ENCODE results near the gene FMO4. TPM values are rescaled to one million over a fixed set of nuclear protein-coding genes. Genes with fewer than 3 reads are reported as not detected.

Gene FMO4
- total RNA-seq, 1 donor from 2014 or later, result 3.4 TPM

- DNase-seq (no peak), ATAC-seq (ENCODE audit: low read depth) (no peak)
- H3K9me3 Mint-ChIP-seq, result peaks cover 6% of the 10 kb centered on the region
- H3K4me3 Mint-ChIP-seq, result no peak overlapping the region
- H3K27me3 Mint-ChIP-seq, result no peaks in the 10 kb centered on the region
- H3K36me3 Mint-ChIP-seq (ENCODE audit: low read depth), result peaks cover 2% of the 10 kb centered on the region
- CTCF ChIA-PET, result no interaction called here
- intact Hi-C loops (cut with micrococcal nuclease), result no loop called here
- POLR2A ChIA-PET, result no interaction called here
- H3K27ac Mint-ChIP-seq, result no peak overlapping the region
- no peaks in the 10 kb centered on the region for H3K4me1 Mint-ChIP-seq
- TF ChIP-seq CTCF (IDR thresholded peaks at IDR 0.05), result no peak
Measured at GRCh38 chr1:171344473-171344820, 30.5 kb downstream of the FMO4 start.

GRCh38 chr1:171345536-171345935 is 31.6 kb downstream of the FMO4 start:
- H3K4me1 Mint-ChIP-seq, result no peaks in the 10 kb centered on the region
- intact Hi-C loops (cut with micrococcal nuclease), result no loop called here
- TF ChIP-seq CTCF (IDR thresholded peaks at IDR 0.05), result no peak
- peaks cover 2% of the 10 kb centered on the region for H3K36me3 Mint-ChIP-seq (ENCODE audit: low read depth)
- H3K27me3 Mint-ChIP-seq, result no peaks in the 10 kb centered on the region
- peaks cover 6% of the 10 kb centered on the region for H3K9me3 Mint-ChIP-seq
- ChIA-PET POLR2A (no interaction called here), CTCF (no interaction called here)
- H3K4me3 Mint-ChIP-seq, result no peak overlapping the region
- no peak for ATAC-seq (ENCODE audit: low read depth)
- H3K27ac Mint-ChIP-seq, result no peak overlapping the region
- DNase-seq, result no peak

- no peak for TF ChIP-seq CTCF (IDR thresholded peaks at IDR 0.05)
- DNase-seq (no peak), ATAC-seq (ENCODE audit: low read depth) (no peak)
- Mint-ChIP-seq H3K4me1 (no peaks in the 10 kb centered on the region), H3K27me3 (no peaks in the 10 kb centered on the region), H3K9me3 (peaks cover 6% of the 10 kb centered on the region), H3K4me3 (no peak overlapping the region), H3K36me3 (ENCODE audit: low read depth) (no peaks in the 10 kb centered on the region), H3K27ac (no peak overlapping the region)
- CTCF ChIA-PET, result no interaction called here
- intact Hi-C loops (cut with micrococcal nuclease), result no loop called here
- POLR2A ChIA-PET, result no interaction called here
Measured at GRCh38 chr1:171346881-171347280, 32.9 kb downstream of the FMO4 start.

- POLR2A ChIA-PET, result no interaction called here
- no peaks in the 10 kb centered on the region for H3K4me1 Mint-ChIP-seq
- no peaks in the 10 kb centered on the region for H3K9me3 Mint-ChIP-seq
- no peak overlapping the region for H3K4me3 Mint-ChIP-seq
- H3K36me3 Mint-ChIP-seq (ENCODE audit: low read depth), result no peaks in the 10 kb centered on the region
- DNase-seq (no peak), ATAC-seq (ENCODE audit: low read depth) (no peak)
- no peak overlapping the region for H3K27ac Mint-ChIP-seq
- TF ChIP-seq CTCF (IDR thresholded peaks at IDR 0.05), result no peak
- CTCF ChIA-PET, result no interaction called here
- intact Hi-C loops (cut with micrococcal nuclease), result no loop called here
- H3K27me3 Mint-ChIP-seq, result peaks cover under 1% of the 10 kb centered on the region
Measured at GRCh38 chr1:171350594-171350993, 36.6 kb downstream of the FMO4 start.

GRCh38 chr1:171351961-171352360 is 38.0 kb downstream of the FMO4 start:
- Mint-ChIP-seq H3K9me3 (no peaks in the 10 kb centered on the region), H3K4me1 (no peaks in the 10 kb centered on the region), H3K27me3 (peaks cover 5% of the 10 kb centered on the region), H3K36me3 (ENCODE audit: low read depth) (no peaks in the 10 kb centered on the region), H3K4me3 (no peak overlapping the region), H3K27ac (no peak overlapping the region)
- intact Hi-C loops (cut with micrococcal nuclease), result no loop called here
- ChIA-PET POLR2A (no interaction called here), CTCF (no interaction called here)
- DNase-seq (no peak), ATAC-seq (ENCODE audit: low read depth) (no peak)
- no peak for TF ChIP-seq CTCF (IDR thresholded peaks at IDR 0.05)

Measured in activated B cell treated with CpG ODN at 0.5 μM for 24 hours (primary cell).